HCT116 (cell line): ENCODE measurements around the gene RPS6KA2. TPM values are rescaled to one million over a fixed set of nuclear protein-coding genes. Genes with fewer than 3 reads are reported as not detected.

Source experiments
- ATAC-seq: fragments of 200-7000 bp; cut with Tn5 transposase; 2 replicates; pipeline ENCODE4 v1.9.1; 2020; ENCODE audit warnings: mild to moderate bottlenecking, moderate library complexity
- BruUV-seq: library from RNA; stranded (reverse); fragments of 400-500 nt; replicated peaks from 2 replicates; lab custom pipeline; 2021; lab: Mats Ljungman, UMichigan
- CTCF ChIA-PET: fragments of 300-600 bp; sonication (Branson Sonifier 250); formaldehyde crosslinking; loops from one replicate; lab custom pipeline; 2021; ENCODE audit warnings: antibody characterized with exemption; lab: Charles Lee
- POLR2A ChIA-PET: fragments of 300-600, 350-600 bp; sonication (Branson Sonifier 250); formaldehyde crosslinking; loops from one replicate; lab custom pipeline; 2021; ENCODE audit warnings: antibody characterized with exemption; lab: Charles Lee
- RAD21 ChIA-PET, 2 experiments: fragments of 300-600 bp; sonication (Branson Sonifier 250); formaldehyde crosslinking; loops; one replicate each; lab custom pipeline; 2023; ENCODE audit warnings: low total read pairs in 2 of 2; ENCODE audit not compliant: uncharacterized antibody in 2 of 2, unreplicated experiment in 2 of 2, low non-redundant PET in 1 of 2; lab: Charles Lee
- DNase-seq: peaks from one replicate; pipeline ENCODE4 v3.0.0-alpha.2; 2010; ENCODE audit warnings: low read depth, low spot score
- H2AFZ ChIP-seq: fragments of 200-600 bp; shearing (Covaris generic), sonication (generic); 2 replicates; pipeline ENCODE4 v1.6.1; 2017; ENCODE audit warnings: low read depth, mixed run types, mixed read lengths, antibody characterized with exemption, low read length; ENCODE audit not compliant: poor library complexity, severe bottlenecking
- H3K27ac ChIP-seq: 2 replicates; pipeline ENCODE4 v1.5.1; 2012; ENCODE audit warnings: low read depth, low read length
- H3K27me3 ChIP-seq: fragments of 200-600 bp; sonication (generic); 2 replicates; pipeline ENCODE4 v1.6.1; 2016; ENCODE audit warnings: mixed run types, low read length, mixed read lengths; ENCODE audit not compliant: insufficient read depth
- H3K36me3 ChIP-seq, 2 experiments: fragments of 200-500 bp in 1 of 2; fragments of 200-600 bp in 1 of 2; sonication (Bioruptor generic) in 1 of 2; sonication (generic) in 1 of 2; 2 replicates each; pipeline versions ENCODE4 v1.5.1 to v1.6.1; 2014 to 2016; ENCODE audit warnings: low read length in 2 of 2, inconsistent platforms in 1 of 2, mixed read lengths in 1 of 2, mixed run types in 1 of 2; ENCODE audit not compliant: insufficient read depth in 2 of 2, control insufficient read depth in 1 of 2
- H3K4me1 ChIP-seq, 2 experiments: fragments of 200-600 bp in 1 of 2; sonication (generic) in 1 of 2; 2 replicates each; pipeline versions ENCODE4 v1.5.1 to v1.6.1; 2012 to 2017; ENCODE audit warnings: low read length in 2 of 2, inconsistent platforms in 1 of 2, mild to moderate bottlenecking in 1 of 2, mixed read lengths in 1 of 2, mixed run types in 1 of 2, moderate library complexity in 1 of 2; ENCODE audit not compliant: insufficient read depth in 2 of 2, control insufficient read depth in 1 of 2
- H3K4me2 ChIP-seq: fragments of 200-600 bp; sonication (generic); 2 replicates; pipeline ENCODE4 v1.6.1; 2017; ENCODE audit warnings: mixed run types, low read length, mixed read lengths
- H3K4me3 ChIP-seq, 2 experiments: fragments of 200-600 bp in 1 of 2; sonication (generic) in 1 of 2; replicated peaks in 1 of 2; 2 replicates each; pipeline ENCODE4 v1.5.1; 2011 to 2016; ENCODE audit warnings: low read length in 2 of 2, control low read depth in 1 of 2, low read depth in 1 of 2, mild to moderate bottlenecking in 1 of 2, mixed read lengths in 1 of 2, mixed run types in 1 of 2
- H3K79me2 ChIP-seq: fragments of 200-600 bp; sonication (generic); 2 replicates; pipeline ENCODE4 v1.6.1; 2017; ENCODE audit warnings: mild to moderate bottlenecking, mixed run types, low read length, moderate library complexity, mixed read lengths; ENCODE audit not compliant: insufficient read depth
- H3K9ac ChIP-seq: fragments of 200-600 bp; sonication (generic); 2 replicates; pipeline ENCODE4 v1.6.1; 2016; ENCODE audit warnings: low read length, mixed read lengths
- H3K9me2 ChIP-seq: fragments of 200-600 bp; sonication (generic), shearing (Covaris generic); 2 replicates; pipeline ENCODE4 v1.6.1; 2017; ENCODE audit warnings: mixed run types, mild to moderate bottlenecking, moderate library complexity; ENCODE audit not compliant: insufficient read depth
- H3K9me3 ChIP-seq, 2 experiments: fragments of 200-500 bp in 1 of 2; fragments of 200-600 bp in 1 of 2; sonication (Bioruptor generic) in 1 of 2; sonication (generic) in 1 of 2; 2 replicates each; pipeline ENCODE4 v1.6.1; 2014 to 2017; ENCODE audit warnings: low read length in 2 of 2, mixed read lengths in 2 of 2, inconsistent platforms in 1 of 2, low read depth in 1 of 2, mild to moderate bottlenecking in 1 of 2, mixed run types in 1 of 2, moderate library complexity in 1 of 2; ENCODE audit not compliant: control insufficient read depth in 1 of 2, insufficient read depth in 1 of 2
- H4K20me1 ChIP-seq: fragments of 200-600 bp; sonication (generic), shearing (Covaris generic); 2 replicates; pipeline ENCODE4 v1.6.1; 2017; ENCODE audit warnings: mixed run types, mild to moderate bottlenecking, moderate library complexity; ENCODE audit not compliant: insufficient read depth
- CBX3 ChIP-seq: IDR thresholded peaks from 2 replicates; pipeline ENCODE4 v1.6.1; 2012; ENCODE audit warnings: low read depth
- CEBPB ChIP-seq: IDR thresholded peaks from 2 replicates; pipeline ENCODE4 v1.6.1; 2012; ENCODE audit warnings: low read depth
- CTCF ChIP-seq, 3 experiments: fragments of 200-600 bp in 1 of 3; sonication (generic) in 1 of 3; IDR thresholded peaks in 2 of 3; conservative IDR thresholded peaks in 1 of 3; 2 replicates each; pipeline ENCODE4 v1.5.1; 2012 to 2017; ENCODE audit warnings: low read depth in 2 of 3, low read length in 2 of 3, antibody characterized with exemption in 1 of 3, borderline replicate concordance in 1 of 3, control low read depth in 1 of 3, mild to moderate bottlenecking in 1 of 3, mixed read lengths in 1 of 3, mixed run types in 1 of 3, moderate library complexity in 1 of 3; ENCODE audit not compliant: insufficient read depth in 1 of 3
- EGR1 ChIP-seq: IDR thresholded peaks from 2 replicates; pipeline ENCODE4 v1.6.1; 2012; ENCODE audit warnings: low read depth
- ELF1 ChIP-seq: IDR thresholded peaks from 2 replicates; pipeline ENCODE4 v1.6.1; 2012; ENCODE audit warnings: low read depth, borderline replicate concordance
- EZH2 ChIP-seq: fragments of 200-600 bp; sonication (generic); IDR thresholded peaks from 2 replicates; pipeline ENCODE4 v1.6.1; 2017; ENCODE audit warnings: antibody characterized with exemption, mixed run types
- MAX ChIP-seq: IDR thresholded peaks from 2 replicates; pipeline ENCODE4 v1.6.1; 2012
- POLR2A ChIP-seq: IDR thresholded peaks from 2 replicates; pipeline ENCODE4 v1.7.0; 2011; ENCODE audit warnings: borderline replicate concordance; ENCODE audit not compliant: insufficient read depth, insufficient read length; ENCODE audit errors: extremely low read depth
- POLR2AphosphoS5 ChIP-seq: IDR thresholded peaks from 2 replicates; pipeline ENCODE4 v1.6.1; 2011; ENCODE audit warnings: mild to moderate bottlenecking, low read depth, low read length, moderate library complexity
- SIN3A ChIP-seq: IDR thresholded peaks from 2 replicates; pipeline ENCODE4 v1.6.1; 2012; ENCODE audit warnings: low read depth
- YY1 ChIP-seq: IDR thresholded peaks from 2 replicates; pipeline ENCODE4 v1.6.1; 2011; ENCODE audit warnings: low read length, low read depth, moderate library complexity, mild to moderate bottlenecking; ENCODE audit not compliant: insufficient replicate concordance; ENCODE audit errors: extremely low read depth
- ZBTB33 ChIP-seq: IDR thresholded peaks from 2 replicates; pipeline ENCODE4 v1.6.1; 2011; ENCODE audit warnings: mild to moderate bottlenecking, low read length, moderate library complexity; ENCODE audit not compliant: insufficient replicate concordance; ENCODE audit errors: extremely low read depth
- ZNF274 ChIP-seq: fragments of 200-500 bp; sonication (Bioruptor generic); IDR thresholded peaks from 2 replicates; pipeline ENCODE4 v1.6.1; 2014; ENCODE audit warnings: mild to moderate bottlenecking, low read depth, low read length, inconsistent platforms
- intact Hi-C: fragments of 100-400 bp; cut with micrococcal nuclease; formaldehyde crosslinking; loops from 2 replicates; pipeline ENCODE4 v1.10.0; 2022
- total RNA-seq: library from RNA; stranded (reverse); gene quantifications from one replicate; pipeline ENCODE4 v1.2.1, GENCODE V29; 2021; ENCODE audit not compliant: unreplicated experiment

RPS6KA2 gene
- total RNA-seq, 1 experiment from 2014 or later = 8.5 TPM

DNA sequence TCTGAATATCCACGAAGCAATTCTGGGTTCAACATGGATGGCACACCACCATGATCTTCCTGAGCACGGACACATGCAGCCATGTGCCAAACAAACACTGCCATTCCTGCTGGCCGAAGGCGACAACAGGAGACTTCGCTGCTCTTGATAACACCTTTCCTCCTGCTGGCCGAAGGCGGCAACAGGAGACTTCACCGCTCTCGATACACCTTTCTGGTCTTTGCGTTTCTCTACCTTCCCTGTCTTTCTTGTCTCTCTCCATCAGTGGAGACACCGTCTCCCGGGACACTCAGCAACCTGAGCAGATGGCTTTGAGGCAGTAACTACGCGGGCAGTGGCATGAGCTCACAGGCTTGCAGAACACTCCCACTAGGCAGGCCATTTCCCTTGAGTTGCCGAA is 189.4 kb downstream of the RPS6KA2 start:
- ChIA-PET CTCF (no interaction called here), RAD21 (no interaction called here), POLR2A (no interaction called here)
- Histone ChIP-seq H3K36me3 (no peaks in the 10 kb centered on the region), H3K4me2 (no peak overlapping the region), H3K9me3 (no peaks in the 10 kb centered on the region), H2AFZ (no peak overlapping the region), H3K27ac (no peak overlapping the region), H3K4me3 (no peak overlapping the region), H4K20me1 (no peaks in the 10 kb centered on the region), H3K9me2 (no peaks in the 10 kb centered on the region), H3K79me2 (no peaks in the 10 kb centered on the region), H3K9ac (no peak overlapping the region), H3K4me1 (no peaks in the 10 kb centered on the region), H3K27me3 (no peaks in the 10 kb centered on the region; the same call in 1 of the 2 replicates)
- no TSS peak for BruUV-seq
- DNase-seq (no peak), ATAC-seq (no peak)
- intact Hi-C loops = no loop called here
- TF ChIP-seq YY1 = no peak
- no peak for TF ChIP-seq EZH2
- TF ChIP-seq CTCF (IDR thresholded peaks at IDR 0.05 in 2 of 3, conservative IDR thresholded peaks at IDR 0.05 in 1 of 3; ENCODE audit: borderline replicate concordance in 1 of 3, insufficient read depth in 1 of 3, low read depth in 2 of 3, low read length in 2 of 3) = no peak
- TF ChIP-seq POLR2A = no peak
- TF ChIP-seq ELF1 = no peak
- TF ChIP-seq ZBTB33 = no peak
- no peak for TF ChIP-seq SIN3A
- TF ChIP-seq CEBPB = no peak
- no peak for TF ChIP-seq EGR1
- TF ChIP-seq POLR2AphosphoS5 = no peak
- TF ChIP-seq ZNF274 = no peak
- no peak for TF ChIP-seq MAX
- no peak for TF ChIP-seq CBX3
